HEK293 (cell line): ENCODE data around the gene CLCN7.
A peak's percentile ranks its signal among the peaks of the same experiment; 100 is the strongest.

Source experiments
- CTCF ChIA-PET: fragments of 350-600 bp; formaldehyde crosslinking; extraction: SDS; loops from one replicate; lab custom pipeline; 2021; ENCODE audit warnings: antibody characterized with exemption; lab: Yijun Ruan, JAX
- POLR2A ChIA-PET: fragments of 300-600 bp; formaldehyde crosslinking; extraction: SDS; loops from one replicate; lab custom pipeline; 2020; ENCODE audit warnings: antibody characterized with exemption, inconsistent platforms; lab: Yijun Ruan, JAX
- H3K27ac ChIP-seq: fragments of 200-500 bp; sonication (Bioruptor generic); 2 replicates; pipeline ENCODE4 v1.5.1; 2014; ENCODE audit warnings: low read depth, low read length, control low read depth, inconsistent platforms; ENCODE audit errors: extremely low read depth
- H3K36me3 ChIP-seq, 2 experiments: fragments of 200-500 bp in 1 of 2; sonication (Bioruptor generic) in 1 of 2; 1 replicate in 1 of 2; 2 replicates in 1 of 2; pipeline ENCODE4 v1.5.1; 2014 to 2017; ENCODE audit warnings: inconsistent platforms in 2 of 2, low read length in 2 of 2; ENCODE audit not compliant: control insufficient read depth in 2 of 2, insufficient read depth in 1 of 2
- H3K4me1 ChIP-seq: fragments of 200-500 bp; sonication (Bioruptor generic); 2 replicates; pipeline ENCODE4 v1.5.1; 2014; ENCODE audit warnings: mild to moderate bottlenecking, low read length, inconsistent platforms; ENCODE audit not compliant: control insufficient read depth, insufficient read depth
- H3K4me3 ChIP-seq: 2 replicates; pipeline ENCODE4 v1.5.1; 2011; ENCODE audit warnings: low read depth, mild to moderate bottlenecking, control low read depth, low read length, moderate library complexity
- H3K9me3 ChIP-seq: fragments of 200-500 bp; sonication (Bioruptor generic); 2 replicates; pipeline ENCODE4 v1.5.1; 2014; ENCODE audit warnings: low read depth, low read length, inconsistent platforms; ENCODE audit not compliant: control insufficient read depth, insufficient read depth
- KLF17 ChIP-seq: fragments of 450-650 bp; formaldehyde crosslinking; IDR thresholded peaks from 2 replicates; pipeline ENCODE4 v1.5.1; 2016; ENCODE audit warnings: missing biosample characterization, missing genetic modification characterization
- PATZ1 ChIP-seq: fragments of 450-650 bp; formaldehyde crosslinking; IDR thresholded peaks from 2 replicates; pipeline ENCODE4 v1.5.1; 2016; ENCODE audit warnings: missing biosample characterization, missing genetic modification characterization
- ZNF10 ChIP-seq: fragments of 450-650 bp; formaldehyde crosslinking; IDR thresholded peaks from 2 replicates; pipeline ENCODE4 v1.5.1; 2017; ENCODE audit warnings: missing biosample characterization, missing genetic modification characterization
- ZNF121 ChIP-seq: fragments of 450-650 bp; formaldehyde crosslinking; IDR thresholded peaks from 2 replicates; pipeline ENCODE4 v1.5.1; 2016; ENCODE audit warnings: missing biosample characterization, missing genetic modification characterization
- ZNF133 ChIP-seq: fragments of 450-650 bp; formaldehyde crosslinking; IDR thresholded peaks from 2 replicates; pipeline ENCODE4 v1.5.1; 2016; ENCODE audit warnings: missing biosample characterization, missing genetic modification characterization
- ZNF16 ChIP-seq: fragments of 450-650 bp; formaldehyde crosslinking; IDR thresholded peaks from 2 replicates; pipeline ENCODE4 v1.5.1; 2016; ENCODE audit warnings: low read depth, missing biosample characterization, missing genetic modification characterization
- ZNF19 ChIP-seq: fragments of 450-650 bp; formaldehyde crosslinking; IDR thresholded peaks from 2 replicates; pipeline ENCODE4; 2016; ENCODE audit warnings: missing biosample characterization, missing genetic modification characterization, low read depth
- ZNF223 ChIP-seq: fragments of 450-650 bp; formaldehyde crosslinking; IDR thresholded peaks from 2 replicates; pipeline ENCODE4 v1.5.1; 2016; ENCODE audit warnings: missing biosample characterization, missing genetic modification characterization
- ZNF23 ChIP-seq: fragments of 450-650 bp; formaldehyde crosslinking; IDR thresholded peaks from 2 replicates; pipeline ENCODE4 v1.5.1; 2016; ENCODE audit warnings: missing biosample characterization, missing genetic modification characterization, borderline replicate concordance
- ZNF335 ChIP-seq: fragments of 450-650 bp; formaldehyde crosslinking; conservative IDR thresholded peaks from 2 replicates; pipeline ENCODE4 v1.5.1; 2016; ENCODE audit warnings: missing biosample characterization, missing genetic modification characterization
- ZNF394 ChIP-seq: fragments of 450-650 bp; formaldehyde crosslinking; IDR thresholded peaks from 2 replicates; pipeline ENCODE4 v1.5.1; 2016; ENCODE audit warnings: missing biosample characterization, missing genetic modification characterization, mild to moderate bottlenecking, moderate library complexity, borderline replicate concordance
- ZNF423 ChIP-seq: fragments of 450-650 bp; formaldehyde crosslinking; IDR thresholded peaks from 2 replicates; pipeline ENCODE4 v1.5.1; 2016; ENCODE audit warnings: missing biosample characterization, missing genetic modification characterization
- ZNF426 ChIP-seq: fragments of 450-650 bp; formaldehyde crosslinking; IDR thresholded peaks from 2 replicates; pipeline ENCODE4 v1.5.1; 2017; ENCODE audit warnings: missing biosample characterization, missing genetic modification characterization, mild to moderate bottlenecking, inconsistent platforms, moderate library complexity
- ZNF518A ChIP-seq: fragments of 450-650 bp; formaldehyde crosslinking; conservative IDR thresholded peaks from 2 replicates; pipeline ENCODE4 v1.5.1; 2016; ENCODE audit warnings: low read depth, missing biosample characterization, missing genetic modification characterization
- ZNF580 ChIP-seq: fragments of 450-650 bp; formaldehyde crosslinking; IDR thresholded peaks from 2 replicates; pipeline ENCODE4 v1.5.1; 2016; ENCODE audit warnings: missing biosample characterization, missing genetic modification characterization
- ZNF600 ChIP-seq: fragments of 450-650 bp; formaldehyde crosslinking; IDR thresholded peaks from 2 replicates; pipeline ENCODE4 v1.5.1; 2016; ENCODE audit warnings: missing biosample characterization, missing genetic modification characterization
- ZNF768 ChIP-seq: fragments of 450-650 bp; formaldehyde crosslinking; IDR thresholded peaks from 2 replicates; pipeline ENCODE4 v1.5.1; 2018; ENCODE audit warnings: missing biosample characterization, mild to moderate bottlenecking, missing genetic modification characterization
- ZNF843 ChIP-seq: fragments of 450-650 bp; formaldehyde crosslinking; IDR thresholded peaks from 2 replicates; pipeline ENCODE4 v1.5.1; 2016; ENCODE audit warnings: missing biosample characterization, missing genetic modification characterization
- ZSCAN23 ChIP-seq: fragments of 450-650 bp; formaldehyde crosslinking; IDR thresholded peaks from 2 replicates; pipeline ENCODE4 v1.5.1; 2016; ENCODE audit warnings: missing biosample characterization, missing genetic modification characterization

CLCN7 gene

GRCh38 chr16:1436731-1437355 is 38.0 kb downstream of the CLCN7 start:
- TF ChIP-seq ZNF426: no peak
- TF ChIP-seq ZNF600 (tag by site-specific recombination): 0 out of 2 replicates have a peak, but pooled peaks have one; percentile 40
- no peaks in the 10 kb centered on the region for H3K4me1 ChIP-seq
- no peak overlapping the region for H3K27ac ChIP-seq
- H3K36me3 ChIP-seq: no peaks in the 10 kb centered on the region
- no peak overlapping the region for H3K4me3 ChIP-seq
- CTCF ChIA-PET: no interaction called here
- POLR2A ChIA-PET: interaction anchor here (1.1 kb wide), 1 partner anchor 717 kb away, joined by 3 read pairs; no protein-coding TSS in a partner anchor
- H3K9me3 ChIP-seq: no peaks in the 10 kb centered on the region

- Histone ChIP-seq H3K36me3 (no peaks in the 10 kb centered on the region), H3K9me3 (no peaks in the 10 kb centered on the region), H3K4me1 (no peaks in the 10 kb centered on the region), H3K27ac (no peak overlapping the region), H3K4me3 (no peak overlapping the region)
- CTCF ChIA-PET: no interaction called here
- POLR2A ChIA-PET: no interaction called here
- TF ChIP-seq ZNF121 (tag by site-specific recombination) (no peak), ZNF335 (tag by site-specific recombination) (peak; percentile 37; the same call in 1 of the 2 replicates), ZNF843 (tag by site-specific recombination) (no peak), ZNF223 (tag by site-specific recombination) (no peak)
Measured at GRCh38 chr16:1435921-1436697, 38.7 kb downstream of the CLCN7 start.

- no peaks in the 10 kb centered on the region; the same call in 1 of the 2 replicates for H3K4me1 ChIP-seq
- TF ChIP-seq ZNF580 (tag by site-specific recombination) (no peak), ZNF133 (tag by site-specific recombination) (no peak), ZNF394 (tag by site-specific recombination) (no peak), KLF17 (tag by site-specific recombination) (no peak), ZNF768 (tag by site-specific recombination) (no peak), ZNF19 (tag by site-specific recombination) (no peak), ZNF16 (no peak), ZSCAN23 (tag by site-specific recombination) (no peak), ZNF423 (tag by site-specific recombination) (no peak), ZNF518A (tag by site-specific recombination) (no peak), ZNF23 (tag by site-specific recombination) (no peak), ZNF10 (tag by site-specific recombination) (no peak), PATZ1 (no peak)
Measured at GRCh38 chr16:1434644-1435592, 39.9 kb downstream of the CLCN7 start.

More at GRCh38 chr16:1434644-1435592, 39.9 kb downstream of the CLCN7 start:
- no peaks in the 10 kb centered on the region for H3K36me3 ChIP-seq
- ChIA-PET POLR2A (interaction anchor here (0.6 kb wide), 1 partner anchor 14 kb away, joined by 5 read pairs; no protein-coding TSS in a partner anchor), CTCF (no interaction called here)
- no peaks in the 10 kb centered on the region for H3K9me3 ChIP-seq
- H3K4me3 ChIP-seq: no peak overlapping the region
- no peak overlapping the region for H3K27ac ChIP-seq
